ENCODE results near the gene GK2. TPM values are rescaled to one million over a fixed set of nuclear protein-coding genes. Genes with fewer than 3 reads are reported as not detected.

GK2 gene
- total RNA-seq, 1 donor from 2014 or later, result not detected

DNA sequence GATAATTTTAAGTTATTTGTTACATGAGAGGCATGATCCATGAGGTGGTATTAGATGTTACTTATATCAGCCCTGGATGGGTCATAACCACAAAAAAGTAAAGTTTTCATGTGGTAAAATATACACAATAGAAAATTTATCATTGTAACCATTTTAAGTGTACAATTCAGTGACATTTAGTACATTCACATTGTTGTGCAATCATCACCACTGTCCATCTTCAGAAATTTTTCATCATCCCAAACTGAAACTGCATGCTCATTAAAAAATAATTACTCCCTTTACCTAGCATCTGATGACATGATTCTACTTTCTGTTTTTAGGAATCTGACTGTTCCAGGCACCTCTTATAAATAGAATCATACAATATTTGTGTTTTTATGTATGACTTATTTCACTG, 11.2 kb downstream of the GK2 start:
- Histone ChIP-seq H3K27me3 (ENCODE audit: control insufficient read depth in 3 of 3, insufficient read depth in 3 of 3, low read length in 3 of 3) (no peaks in the 10 kb centered on the region), H3K27ac (ENCODE audit: low read depth, low read length) (no peak overlapping the region), H3K4me1 (ENCODE audit: control insufficient read depth in 3 of 3, insufficient read depth in 3 of 3, low read length in 3 of 3) (no peaks in the 10 kb centered on the region), H3K9ac (ENCODE audit: low read depth in 1 of 3, low read length in 3 of 3) (no peak overlapping the region), H3K36me3 (ENCODE audit: control insufficient read depth in 3 of 3, insufficient read depth in 3 of 3, low read length in 3 of 3) (no peaks in the 10 kb centered on the region), H3K9me3 (ENCODE audit: control insufficient read depth in 3 of 3, low read length in 3 of 3) (no peaks in the 10 kb centered on the region), H3K4me3 (ENCODE audit: low read length in 3 of 3) (no peak overlapping the region)

- H3K27ac ChIP-seq (ENCODE audit: low read depth, low read length), result no peak overlapping the region
- H3K4me3 ChIP-seq (ENCODE audit: low read length in 3 of 3), result no peak overlapping the region
- H3K36me3 ChIP-seq (ENCODE audit: control insufficient read depth in 3 of 3, insufficient read depth in 3 of 3, low read length in 3 of 3), result no peaks in the 10 kb centered on the region
These were observed 12.2 kb downstream of the GK2 start for GRCh38 chr4:79395841-79396240.

GRCh38 chr4:79390890-79391289, 17.1 kb downstream of the GK2 start:
- no peak overlapping the region for H3K27ac ChIP-seq (ENCODE audit: low read depth, low read length)
- no peaks in the 10 kb centered on the region for H3K4me1 ChIP-seq (ENCODE audit: control insufficient read depth in 3 of 3, insufficient read depth in 3 of 3, low read length in 3 of 3)
- no peak overlapping the region for H3K9ac ChIP-seq (ENCODE audit: low read depth in 1 of 3, low read length in 3 of 3)
- H3K27me3 ChIP-seq (ENCODE audit: control insufficient read depth in 3 of 3, insufficient read depth in 3 of 3, low read length in 3 of 3), result no peaks in the 10 kb centered on the region
- H3K4me3 ChIP-seq (ENCODE audit: low read length in 3 of 3), result no peak overlapping the region
- no peaks in the 10 kb centered on the region for H3K36me3 ChIP-seq (ENCODE audit: control insufficient read depth in 3 of 3, insufficient read depth in 3 of 3, low read length in 3 of 3)
- H3K9me3 ChIP-seq (ENCODE audit: control insufficient read depth in 3 of 3, low read length in 3 of 3), result no peaks in the 10 kb centered on the region

More at GRCh38 chr4:79395841-79396240, 12.2 kb downstream of the GK2 start:
- H3K27me3 ChIP-seq (ENCODE audit: control insufficient read depth in 3 of 3, insufficient read depth in 3 of 3, low read length in 3 of 3), result no peaks in the 10 kb centered on the region
- H3K9ac ChIP-seq (ENCODE audit: low read depth in 1 of 3, low read length in 3 of 3), result no peak overlapping the region
- no peaks in the 10 kb centered on the region for H3K4me1 ChIP-seq (ENCODE audit: control insufficient read depth in 3 of 3, insufficient read depth in 3 of 3, low read length in 3 of 3)
- no peaks in the 10 kb centered on the region for H3K9me3 ChIP-seq (ENCODE audit: control insufficient read depth in 3 of 3, low read length in 3 of 3)

DNA sequence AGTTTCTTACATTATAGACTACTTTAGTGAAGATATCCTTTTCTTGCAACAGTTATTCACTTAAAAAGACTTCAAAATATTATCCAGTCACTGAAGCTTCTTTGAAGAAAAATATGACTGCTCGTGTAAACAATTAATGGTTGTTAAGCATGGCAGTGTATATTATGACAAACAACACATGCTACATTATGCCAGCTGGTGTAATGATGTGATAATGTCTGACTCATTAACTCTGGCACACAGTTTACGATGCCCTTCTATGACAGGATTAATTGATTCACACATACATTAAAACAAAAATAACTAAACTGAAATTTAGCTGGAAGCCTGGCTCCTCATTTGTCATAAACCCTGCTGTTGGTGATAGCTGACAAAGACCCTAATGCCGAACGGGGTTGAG, 22.4 kb downstream of the GK2 start:
- no peak overlapping the region for H3K27ac ChIP-seq (ENCODE audit: low read depth, low read length)
- no peaks in the 10 kb centered on the region for H3K36me3 ChIP-seq (ENCODE audit: control insufficient read depth in 3 of 3, insufficient read depth in 3 of 3, low read length in 3 of 3)
- H3K27me3 ChIP-seq (ENCODE audit: control insufficient read depth in 3 of 3, insufficient read depth in 3 of 3, low read length in 3 of 3), result no peaks in the 10 kb centered on the region
- H3K9ac ChIP-seq (ENCODE audit: low read depth in 1 of 3, low read length in 3 of 3), result no peak overlapping the region
- no peak overlapping the region for H3K4me3 ChIP-seq (ENCODE audit: low read length in 3 of 3)
- H3K9me3 ChIP-seq (ENCODE audit: control insufficient read depth in 3 of 3, low read length in 3 of 3), result no peaks in the 10 kb centered on the region
- H3K4me1 ChIP-seq (ENCODE audit: control insufficient read depth in 3 of 3, insufficient read depth in 3 of 3, low read length in 3 of 3), result no peaks in the 10 kb centered on the region

DNA sequence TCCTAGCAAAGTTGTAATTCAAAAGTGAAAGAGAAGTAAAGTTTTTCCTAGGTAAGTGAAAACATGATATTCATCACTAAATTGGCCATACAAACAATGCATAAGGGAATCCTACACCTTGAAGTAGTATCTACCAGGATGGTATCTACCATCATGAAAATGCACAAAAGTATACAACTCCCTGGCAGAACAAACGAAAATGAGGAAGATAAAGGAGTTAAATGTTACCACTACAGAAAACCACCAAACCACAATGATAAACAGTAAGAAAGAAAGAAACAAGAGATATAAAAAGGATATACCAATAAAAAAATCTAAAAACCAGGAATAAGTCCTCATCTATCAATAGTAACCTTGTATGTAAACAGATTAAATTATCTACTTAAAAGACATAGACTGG, 26.9 kb downstream of the GK2 start:
- no peaks in the 10 kb centered on the region for H3K9me3 ChIP-seq (ENCODE audit: control insufficient read depth in 3 of 3, low read length in 3 of 3)
- H3K4me1 ChIP-seq (ENCODE audit: control insufficient read depth in 3 of 3, insufficient read depth in 3 of 3, low read length in 3 of 3), result no peaks in the 10 kb centered on the region
- H3K27ac ChIP-seq (ENCODE audit: low read depth, low read length), result no peak overlapping the region
- no peaks in the 10 kb centered on the region for H3K36me3 ChIP-seq (ENCODE audit: control insufficient read depth in 3 of 3, insufficient read depth in 3 of 3, low read length in 3 of 3)
- H3K9ac ChIP-seq (ENCODE audit: low read depth in 1 of 3, low read length in 3 of 3), result no peak overlapping the region
- H3K4me3 ChIP-seq (ENCODE audit: low read length in 3 of 3), result no peak overlapping the region
- no peaks in the 10 kb centered on the region for H3K27me3 ChIP-seq (ENCODE audit: control insufficient read depth in 3 of 3, insufficient read depth in 3 of 3, low read length in 3 of 3)

- H3K36me3 ChIP-seq (ENCODE audit: control insufficient read depth in 3 of 3, insufficient read depth in 3 of 3, low read length in 3 of 3), result no peaks in the 10 kb centered on the region
- H3K9me3 ChIP-seq (ENCODE audit: control insufficient read depth in 3 of 3, low read length in 3 of 3), result no peaks in the 10 kb centered on the region
- no peak overlapping the region for H3K9ac ChIP-seq (ENCODE audit: low read depth in 1 of 3, low read length in 3 of 3)
- H3K27me3 ChIP-seq (ENCODE audit: control insufficient read depth in 3 of 3, insufficient read depth in 3 of 3, low read length in 3 of 3), result no peaks in the 10 kb centered on the region
- H3K4me3 ChIP-seq (ENCODE audit: low read length in 3 of 3), result no peak overlapping the region
- no peaks in the 10 kb centered on the region for H3K4me1 ChIP-seq (ENCODE audit: control insufficient read depth in 3 of 3, insufficient read depth in 3 of 3, low read length in 3 of 3)
- H3K27ac ChIP-seq (ENCODE audit: low read depth, low read length), result no peak overlapping the region
These were observed 38.0 kb downstream of the GK2 start for GRCh38 chr4:79370026-79370425.

GRCh38 chr4:79367096-79367495, 40.9 kb downstream of the GK2 start:
- Histone ChIP-seq H3K9me3 (ENCODE audit: control insufficient read depth in 3 of 3, low read length in 3 of 3) (no peaks in the 10 kb centered on the region), H3K27ac (ENCODE audit: low read depth, low read length) (no peak overlapping the region), H3K4me1 (ENCODE audit: control insufficient read depth in 3 of 3, insufficient read depth in 3 of 3, low read length in 3 of 3) (no peaks in the 10 kb centered on the region), H3K36me3 (ENCODE audit: control insufficient read depth in 3 of 3, insufficient read depth in 3 of 3, low read length in 3 of 3) (no peaks in the 10 kb centered on the region), H3K27me3 (ENCODE audit: control insufficient read depth in 3 of 3, insufficient read depth in 3 of 3, low read length in 3 of 3) (no peaks in the 10 kb centered on the region), H3K9ac (ENCODE audit: low read depth in 1 of 3, low read length in 3 of 3) (no peak overlapping the region), H3K4me3 (ENCODE audit: low read length in 3 of 3) (no peak overlapping the region)

DNA sequence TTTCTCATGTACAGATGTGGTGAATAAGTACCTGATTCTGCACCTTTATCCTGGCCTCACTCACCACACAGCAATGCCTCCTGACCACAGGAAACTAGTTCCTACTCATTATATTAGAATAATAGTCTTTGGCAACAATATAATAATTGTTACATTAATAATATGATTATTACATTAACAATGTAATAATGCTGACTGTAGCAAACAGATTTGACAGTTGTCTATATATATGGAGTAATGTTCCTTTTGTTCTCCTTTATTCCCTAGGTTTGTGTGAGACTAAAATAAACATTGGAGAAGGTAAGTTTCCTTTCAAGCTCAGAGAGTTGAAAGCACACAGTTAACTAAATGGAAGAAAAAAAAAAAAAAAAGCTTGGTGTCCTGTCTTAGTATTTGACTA, 41.6 kb downstream of the GK2 start:
- no peaks in the 10 kb centered on the region for H3K9me3 ChIP-seq (ENCODE audit: control insufficient read depth in 3 of 3, low read length in 3 of 3)
- H3K9ac ChIP-seq (ENCODE audit: low read depth in 1 of 3, low read length in 3 of 3), result no peak overlapping the region
- no peaks in the 10 kb centered on the region for H3K4me1 ChIP-seq (ENCODE audit: control insufficient read depth in 3 of 3, insufficient read depth in 3 of 3, low read length in 3 of 3)
- H3K27ac ChIP-seq (ENCODE audit: low read depth, low read length), result no peak overlapping the region
- H3K36me3 ChIP-seq (ENCODE audit: control insufficient read depth in 3 of 3, insufficient read depth in 3 of 3, low read length in 3 of 3), result no peaks in the 10 kb centered on the region
- H3K4me3 ChIP-seq (ENCODE audit: low read length in 3 of 3), result no peak overlapping the region
- no peaks in the 10 kb centered on the region for H3K27me3 ChIP-seq (ENCODE audit: control insufficient read depth in 3 of 3, insufficient read depth in 3 of 3, low read length in 3 of 3)

- no peak overlapping the region for H3K4me3 ChIP-seq (ENCODE audit: low read length in 3 of 3)
These were observed 44.0 kb downstream of the GK2 start for GRCh38 chr4:79364061-79364460.

GRCh38 chr4:79362626-79363025, 45.4 kb downstream of the GK2 start:
- Histone ChIP-seq H3K36me3 (ENCODE audit: control insufficient read depth in 3 of 3, insufficient read depth in 3 of 3, low read length in 3 of 3) (no peaks in the 10 kb centered on the region), H3K27ac (ENCODE audit: low read depth, low read length) (no peak overlapping the region), H3K4me1 (ENCODE audit: control insufficient read depth in 3 of 3, insufficient read depth in 3 of 3, low read length in 3 of 3) (no peaks in the 10 kb centered on the region), H3K9ac (ENCODE audit: low read depth in 1 of 3, low read length in 3 of 3) (no peak overlapping the region), H3K27me3 (ENCODE audit: control insufficient read depth in 3 of 3, insufficient read depth in 3 of 3, low read length in 3 of 3) (no peaks in the 10 kb centered on the region), H3K9me3 (ENCODE audit: control insufficient read depth in 3 of 3, low read length in 3 of 3) (no peaks in the 10 kb centered on the region), H3K4me3 (ENCODE audit: low read length in 3 of 3) (no peak overlapping the region)

More at GRCh38 chr4:79364061-79364460, 44.0 kb downstream of the GK2 start:
- Histone ChIP-seq H3K36me3 (ENCODE audit: control insufficient read depth in 3 of 3, insufficient read depth in 3 of 3, low read length in 3 of 3) (no peaks in the 10 kb centered on the region), H3K4me1 (ENCODE audit: control insufficient read depth in 3 of 3, insufficient read depth in 3 of 3, low read length in 3 of 3) (no peaks in the 10 kb centered on the region), H3K9me3 (ENCODE audit: control insufficient read depth in 3 of 3, low read length in 3 of 3) (no peaks in the 10 kb centered on the region), H3K27me3 (ENCODE audit: control insufficient read depth in 3 of 3, insufficient read depth in 3 of 3, low read length in 3 of 3) (no peaks in the 10 kb centered on the region), H3K9ac (ENCODE audit: low read depth in 1 of 3, low read length in 3 of 3) (no peak overlapping the region), H3K27ac (ENCODE audit: low read depth, low read length) (no peak overlapping the region)

GRCh38 chr4:79360006-79360405, 48.0 kb downstream of the GK2 start:
- no peaks in the 10 kb centered on the region for H3K36me3 ChIP-seq (ENCODE audit: control insufficient read depth in 3 of 3, insufficient read depth in 3 of 3, low read length in 3 of 3)
- H3K27me3 ChIP-seq (ENCODE audit: control insufficient read depth in 3 of 3, insufficient read depth in 3 of 3, low read length in 3 of 3), result no peaks in the 10 kb centered on the region
- no peaks in the 10 kb centered on the region for H3K4me1 ChIP-seq (ENCODE audit: control insufficient read depth in 3 of 3, insufficient read depth in 3 of 3, low read length in 3 of 3)
- H3K4me3 ChIP-seq (ENCODE audit: low read length in 3 of 3), result no peak overlapping the region
- no peak overlapping the region for H3K27ac ChIP-seq (ENCODE audit: low read depth, low read length)
- H3K9me3 ChIP-seq (ENCODE audit: control insufficient read depth in 3 of 3, low read length in 3 of 3), result no peaks in the 10 kb centered on the region
- H3K9ac ChIP-seq (ENCODE audit: low read depth in 1 of 3, low read length in 3 of 3), result no peak overlapping the region
